Parathyroid adenoma (tissue), 2 donors: ENCODE data around the gene NAPB.
A peak's percentile ranks its signal among the peaks of the same experiment; 100 is the strongest.
"Not testable (repeated sequence)": the region's sequence is repeated elsewhere in the genome, so short reads cannot be mapped to it uniquely, and the experiment has no call there.

ENCODE experiments used
- H2AFZ ChIP-seq: fragments of 300-600 bp; sonication (generic); one replicate; pipeline ENCODE4 v1.7.0; 2017; ENCODE audit warnings: antibody characterized with exemption, mild to moderate bottlenecking
- H3K27ac ChIP-seq: fragments of 300-600 bp; sonication (generic); one replicate; pipeline ENCODE4 v1.7.0; 2017
- H3K27me3 ChIP-seq: fragments of 300-600 bp; sonication (generic); one replicate; pipeline ENCODE4 v1.7.0; 2017; ENCODE audit warnings: low read length; ENCODE audit not compliant: control insufficient read depth, insufficient read depth
- H3K36me3 ChIP-seq: fragments of 300-600 bp; sonication (generic); one replicate; pipeline ENCODE4 v1.7.0; 2017; ENCODE audit warnings: low read length; ENCODE audit not compliant: control insufficient read depth, insufficient read depth
- H3K4me1 ChIP-seq: fragments of 300-600 bp; sonication (generic); one replicate; pipeline ENCODE4 v1.7.0; 2017; ENCODE audit warnings: control low read depth
- H3K4me2 ChIP-seq: fragments of 300-600 bp; sonication (generic); one replicate; pipeline ENCODE4 v1.7.0; 2017; ENCODE audit warnings: low read length
- H3K4me3 ChIP-seq: fragments of 300-600 bp; sonication (generic); one replicate; pipeline ENCODE4 v1.7.0; 2017; ENCODE audit warnings: low read depth, low read length
- H3K79me2 ChIP-seq: fragments of 300-600 bp; sonication (generic); one replicate; pipeline ENCODE4 v1.7.0; 2017; ENCODE audit warnings: control low read depth
- H3K9ac ChIP-seq: fragments of 300-600 bp; sonication (generic); one replicate; pipeline ENCODE4 v1.7.0; 2017; ENCODE audit warnings: mild to moderate bottlenecking
- H3K9me3 ChIP-seq: fragments of 300-600 bp; sonication (generic); one replicate; pipeline ENCODE4 v1.7.0; 2017; ENCODE audit warnings: low read length; ENCODE audit not compliant: control insufficient read depth
- CTCF ChIP-seq: fragments of 300-600 bp; sonication (generic); IDR thresholded peaks from one replicate; pipeline ENCODE4 v1.7.0; 2017; ENCODE audit warnings: antibody characterized with exemption, mild to moderate bottlenecking
- donor health status: primary hyperparathyroidism.

NAPB gene

GRCh38 chr20:23420943-23421931 is at the start of gene NAPB:
Gene NAPB, minus strand, starts transcription at chr20:23421488. Its CDS starts 86 bp downstream, at chr20:23421402.
- Histone ChIP-seq H3K4me3 (peak within 1 kb of the TSS; percentile 83), H3K36me3 (no peaks in the 10 kb centered on the region), H3K79me2 (peaks cover 15% of the 10 kb centered on the region), H3K9ac (peak within 1 kb of the TSS; percentile 92), H3K4me2 (peak within 1 kb of the TSS; percentile 77), H3K4me1 (peaks cover 11% of the 10 kb centered on the region), H2AFZ (peak within 1 kb of the TSS; percentile 84), H3K27me3 (no peaks in the 10 kb centered on the region), H3K9me3 (no peaks in the 10 kb centered on the region), H3K27ac (peak within 1 kb of the TSS; percentile 87)
- TF ChIP-seq CTCF: peak; percentile 77

GRCh38 chr20:23466961-23467360 is 45.7 kb upstream of the NAPB start:
- not testable (repeated sequence) for H3K9ac ChIP-seq, H3K4me2 ChIP-seq, H3K27me3 ChIP-seq, H3K4me1 ChIP-seq, H3K9me3 ChIP-seq, H3K36me3 ChIP-seq, H3K4me3 ChIP-seq, H3K27ac ChIP-seq, H2AFZ ChIP-seq, H3K79me2 ChIP-seq

- no peaks in the 10 kb centered on the region for H3K79me2 ChIP-seq
- no peaks in the 10 kb centered on the region for H3K4me1 ChIP-seq
- H3K9ac ChIP-seq: no peak overlapping the region
- no peak overlapping the region for H3K27ac ChIP-seq
- H3K4me2 ChIP-seq: no peak overlapping the region
- no peaks in the 10 kb centered on the region for H3K27me3 ChIP-seq
- TF ChIP-seq CTCF: no peak
- no peaks in the 10 kb centered on the region for H3K36me3 ChIP-seq
- no peak overlapping the region for H2AFZ ChIP-seq
- no peak overlapping the region for H3K4me3 ChIP-seq
- H3K9me3 ChIP-seq: no peaks in the 10 kb centered on the region
Observed at GRCh38 chr20:23461180-23461579, 39.9 kb upstream of the NAPB start.

GRCh38 chr20:23459461-23460150 is 38.3 kb upstream of the NAPB start:
- H3K36me3 ChIP-seq: no peaks in the 10 kb centered on the region
- H3K4me2 ChIP-seq: no peak overlapping the region
- no peak overlapping the region for H3K4me3 ChIP-seq
- TF ChIP-seq CTCF: no peak
- H3K9me3 ChIP-seq: no peaks in the 10 kb centered on the region
- no peaks in the 10 kb centered on the region for H3K27me3 ChIP-seq
- H3K9ac ChIP-seq: no peak overlapping the region
- H3K79me2 ChIP-seq: no peaks in the 10 kb centered on the region
- no peak overlapping the region for H3K27ac ChIP-seq
- H3K4me1 ChIP-seq: no peaks in the 10 kb centered on the region
- H2AFZ ChIP-seq: no peak overlapping the region

GRCh38 chr20:23456873-23457272 is 35.6 kb upstream of the NAPB start:
- Histone ChIP-seq H3K4me1 (no peaks in the 10 kb centered on the region), H3K9me3 (no peaks in the 10 kb centered on the region), H3K9ac (no peak overlapping the region), H3K4me2 (no peak overlapping the region), H3K27ac (no peak overlapping the region), H3K4me3 (no peak overlapping the region), H2AFZ (no peak overlapping the region), H3K27me3 (no peaks in the 10 kb centered on the region), H3K36me3 (no peaks in the 10 kb centered on the region), H3K79me2 (no peaks in the 10 kb centered on the region)
- TF ChIP-seq CTCF: no peak
